IPS-11a (cell line): ENCODE results near the gene PLXDC2.

ENCODE experiments used
- H3K4me3 ChIP-seq: one replicate; pipeline ENCODE4 v1.5.1; 2013; ENCODE audit warnings: low read depth, low read length, control low read depth

The PLXDC2 gene

GRCh38 chr10:19848226-19848985 lies 32.2 kb downstream of the PLXDC2 start:
- no peak overlapping the region for H3K4me3 ChIP-seq

GRCh38 chr10:19853831-19854230 lies 37.6 kb downstream of the PLXDC2 start:
- no peak overlapping the region for H3K4me3 ChIP-seq

GRCh38 chr10:19857876-19858275 lies 41.6 kb downstream of the PLXDC2 start:
- H3K4me3 ChIP-seq: no peak overlapping the region

- H3K4me3 ChIP-seq: no peak overlapping the region
These were observed 43.9 kb downstream of the PLXDC2 start for GRCh38 chr10:19860107-19860506.

- H3K4me3 ChIP-seq: no peak overlapping the region
These were observed 46.7 kb downstream of the PLXDC2 start for GRCh38 chr10:19862811-19863515.

- no peak overlapping the region for H3K4me3 ChIP-seq
These were observed 49.4 kb downstream of the PLXDC2 start for GRCh38 chr10:19865676-19866075.

- no peak overlapping the region for H3K4me3 ChIP-seq
These were observed 53.1 kb downstream of the PLXDC2 start for GRCh38 chr10:19869370-19869769.

- H3K4me3 ChIP-seq: no peak overlapping the region
These were observed 56.5 kb downstream of the PLXDC2 start for GRCh38 chr10:19872504-19873271.

- H3K4me3 ChIP-seq: no peak overlapping the region
These were observed 58.0 kb downstream of the PLXDC2 start for GRCh38 chr10:19874190-19874589.

GRCh38 chr10:19874791-19875190 lies 58.6 kb downstream of the PLXDC2 start:
- H3K4me3 ChIP-seq: no peak overlapping the region

- no peak overlapping the region for H3K4me3 ChIP-seq
These were observed 60.3 kb downstream of the PLXDC2 start for GRCh38 chr10:19876570-19876969.

GRCh38 chr10:19877466-19878255 lies 61.4 kb downstream of the PLXDC2 start:
- H3K4me3 ChIP-seq: no peak overlapping the region

GRCh38 chr10:19882621-19883020 lies 66.4 kb downstream of the PLXDC2 start:
- no peak overlapping the region for H3K4me3 ChIP-seq

- no peak overlapping the region for H3K4me3 ChIP-seq
These were observed 71.9 kb downstream of the PLXDC2 start for GRCh38 chr10:19888061-19888660.

GRCh38 chr10:19889256-19889655 lies 73.0 kb downstream of the PLXDC2 start:
- no peak overlapping the region for H3K4me3 ChIP-seq

- H3K4me3 ChIP-seq: no peak overlapping the region
These were observed 75.2 kb downstream of the PLXDC2 start for GRCh38 chr10:19891429-19891828.

GRCh38 chr10:19892270-19892669 lies 76.0 kb downstream of the PLXDC2 start:
- no peak overlapping the region for H3K4me3 ChIP-seq

- H3K4me3 ChIP-seq: no peak overlapping the region
These were observed 76.4 kb downstream of the PLXDC2 start for GRCh38 chr10:19892677-19893076.

GRCh38 chr10:19895500-19895899 lies 79.3 kb downstream of the PLXDC2 start:
- no peak overlapping the region for H3K4me3 ChIP-seq

GRCh38 chr10:19902456-19902855 lies 86.2 kb downstream of the PLXDC2 start:
- H3K4me3 ChIP-seq: no peak overlapping the region
